Pulmonary artery endothelial cell (primary cell): ENCODE data around the gene EFNA3. TPM values are rescaled to one million over a fixed set of nuclear protein-coding genes. Genes with fewer than 3 reads are reported as not detected.

Source experiments
- DNase-seq: peaks from one replicate; pipeline ENCODE4 v3.0.0-alpha.2; 2011; ENCODE audit warnings: low read depth, low spot score
- total RNA-seq: library from RNA; depleted of rRNA; stranded (reverse); fragments of >200 nt; gene quantifications from 2 replicates; pipeline ENCODE4 v1.2.3, GENCODE V29; 2014

The EFNA3 gene
- total RNA-seq, 1 donor from 2014 or later: 1.9 TPM

DNA sequence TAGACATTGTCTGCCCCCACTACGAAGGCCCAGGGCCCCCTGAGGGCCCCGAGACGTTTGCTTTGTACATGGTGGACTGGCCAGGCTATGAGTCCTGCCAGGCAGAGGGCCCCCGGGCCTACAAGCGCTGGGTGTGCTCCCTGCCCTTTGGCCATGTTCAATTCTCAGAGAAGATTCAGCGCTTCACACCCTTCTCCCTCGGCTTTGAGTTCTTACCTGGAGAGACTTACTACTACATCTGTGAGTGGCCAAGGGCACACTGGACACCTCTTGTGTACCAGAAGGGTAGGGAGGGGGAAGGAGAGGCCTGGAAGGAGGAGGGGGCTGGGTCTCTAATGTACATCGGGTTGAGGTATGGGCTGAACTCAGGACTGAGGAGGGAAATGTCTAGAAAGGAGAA, 11.9 kb upstream of the EFNA3 start:
- DNase-seq: no peak

DNA sequence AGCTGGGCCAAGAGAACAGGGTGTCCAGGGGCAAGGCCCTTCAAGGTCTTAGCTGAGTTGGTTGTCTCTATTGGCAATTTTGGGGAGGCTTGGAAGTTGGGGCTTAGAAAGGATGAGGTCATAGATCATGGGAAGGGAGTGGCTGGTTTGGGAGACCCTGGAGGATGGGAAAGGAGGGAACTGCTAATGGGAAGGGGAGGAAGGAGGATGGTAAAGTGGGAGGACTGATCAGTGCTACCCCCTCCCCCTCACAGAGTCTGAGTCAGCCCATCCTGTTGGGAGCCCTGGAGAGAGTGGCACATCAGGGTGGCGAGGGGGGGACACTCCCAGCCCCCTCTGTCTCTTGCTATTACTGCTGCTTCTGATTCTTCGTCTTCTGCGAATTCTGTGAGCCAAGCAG, 10.0 kb upstream of the EFNA3 start:
- no peak for DNase-seq

DNA sequence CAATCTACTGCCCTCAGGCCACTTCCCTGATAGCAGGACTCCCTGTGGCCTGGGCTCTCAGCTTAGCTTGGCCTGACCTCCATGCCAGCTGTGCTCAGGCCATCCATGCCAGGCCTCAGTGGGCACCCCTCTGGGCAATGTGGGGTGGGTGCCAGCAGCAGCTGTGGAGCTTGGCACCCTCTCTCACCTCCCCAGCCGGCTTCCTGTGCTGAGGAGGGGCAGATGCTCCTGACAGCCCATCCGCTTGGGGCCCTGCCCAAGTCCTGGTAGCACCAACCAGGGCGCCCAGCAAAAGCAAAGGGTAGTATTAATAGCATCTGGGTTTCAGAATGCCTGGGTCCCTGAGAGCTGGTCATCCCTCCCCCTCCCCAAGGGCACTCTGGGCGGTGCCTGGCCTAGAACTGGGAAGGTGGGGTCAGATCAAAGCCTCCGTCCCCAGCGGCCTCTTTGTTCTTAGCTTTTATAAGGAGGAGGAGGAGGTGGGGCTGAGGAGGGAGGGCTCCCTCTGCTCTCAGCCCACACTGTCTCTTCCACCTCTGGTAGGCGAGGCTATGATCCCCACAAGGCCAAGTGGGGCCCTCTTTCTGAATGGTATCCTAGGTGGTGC, 9.0 kb upstream of the EFNA3 start:
- DNase-seq: no peak

DNA sequence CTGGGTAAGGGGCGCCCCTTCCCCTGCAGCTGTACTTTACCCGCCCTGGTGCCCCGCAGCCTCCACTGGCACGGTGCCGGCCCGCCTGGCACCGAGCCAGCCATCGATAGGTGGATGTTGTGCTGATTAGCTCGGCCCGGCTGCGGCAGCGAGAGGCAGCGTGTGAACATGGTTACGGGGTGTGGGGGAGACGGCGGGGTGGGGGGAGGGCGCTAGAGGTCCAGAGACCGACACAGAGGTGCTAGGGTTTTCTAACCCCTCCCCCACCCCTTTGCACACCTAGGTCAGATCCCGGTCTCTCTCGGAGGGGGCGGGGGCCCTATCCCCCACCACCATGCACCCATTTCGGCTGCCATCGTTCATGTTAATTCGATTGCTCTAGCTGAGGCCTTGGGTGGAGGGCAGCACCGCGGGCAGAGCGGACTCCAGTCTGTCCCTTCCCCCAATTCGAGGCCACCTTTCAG, 8.4 kb upstream of the EFNA3 start:
- no peak for DNase-seq

DNA sequence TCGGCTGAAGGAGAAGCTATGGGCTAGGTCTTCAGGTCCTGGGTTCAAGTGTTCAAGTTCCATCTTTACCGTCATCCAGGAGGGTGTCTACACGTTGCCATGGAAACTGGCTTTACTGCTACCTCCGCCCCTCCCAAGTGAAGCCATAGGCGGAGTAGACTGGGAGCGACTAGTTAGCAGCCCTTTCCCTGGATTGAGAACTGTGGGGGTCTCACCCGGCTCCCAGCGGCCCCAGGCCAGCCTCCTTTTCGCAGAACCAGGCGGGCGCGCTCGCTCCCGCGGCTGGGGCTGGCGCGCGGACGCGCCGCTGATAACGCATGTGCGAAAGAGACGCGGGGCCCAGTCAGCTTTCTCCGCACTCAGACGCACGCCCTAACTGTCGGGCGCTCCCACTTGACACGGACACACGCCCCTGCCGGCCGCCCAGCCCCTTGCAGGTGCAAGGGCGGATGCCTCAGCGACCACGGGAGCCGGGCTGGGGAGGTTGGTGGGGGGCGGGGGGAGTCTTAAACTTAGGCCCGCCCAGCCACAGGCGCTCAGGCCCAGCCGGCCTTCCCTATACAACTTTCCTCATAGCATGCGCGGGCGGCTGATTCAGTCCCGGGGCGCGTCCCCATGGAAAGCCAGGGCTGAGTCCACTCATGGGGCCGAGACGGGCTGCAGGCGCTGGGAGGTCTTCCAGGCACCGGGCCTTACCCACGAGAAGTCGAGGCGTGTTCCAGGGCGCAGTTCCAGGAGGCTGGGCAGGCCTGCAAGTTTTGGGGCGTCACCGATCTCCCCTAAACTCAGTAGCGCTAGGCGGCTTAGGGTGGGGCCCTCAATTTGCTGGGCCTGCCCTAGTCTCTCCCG, 7.7 kb upstream of the EFNA3 start:
- DNase-seq: no peak

DNA sequence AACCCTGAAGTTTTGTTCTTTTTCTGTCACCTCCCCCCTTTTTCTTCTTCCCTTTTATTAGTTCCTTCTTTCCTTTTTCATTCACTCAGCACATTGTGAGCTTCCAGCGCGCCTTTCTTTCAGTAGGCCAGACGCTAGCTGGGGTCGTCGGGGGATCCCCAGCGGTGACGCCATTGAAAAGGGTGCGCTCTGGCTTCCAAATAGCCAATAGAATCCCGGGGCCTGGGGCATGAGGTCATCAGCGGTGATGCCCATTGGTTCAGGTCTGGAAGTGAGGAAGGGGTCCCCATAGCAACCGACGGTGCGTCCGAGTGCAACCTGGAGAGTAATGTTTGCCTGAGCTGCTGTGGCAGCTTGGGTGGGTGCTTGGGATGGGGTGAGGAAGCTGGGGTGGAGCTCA, 6.9 kb upstream of the EFNA3 start:
- no peak for DNase-seq

DNA sequence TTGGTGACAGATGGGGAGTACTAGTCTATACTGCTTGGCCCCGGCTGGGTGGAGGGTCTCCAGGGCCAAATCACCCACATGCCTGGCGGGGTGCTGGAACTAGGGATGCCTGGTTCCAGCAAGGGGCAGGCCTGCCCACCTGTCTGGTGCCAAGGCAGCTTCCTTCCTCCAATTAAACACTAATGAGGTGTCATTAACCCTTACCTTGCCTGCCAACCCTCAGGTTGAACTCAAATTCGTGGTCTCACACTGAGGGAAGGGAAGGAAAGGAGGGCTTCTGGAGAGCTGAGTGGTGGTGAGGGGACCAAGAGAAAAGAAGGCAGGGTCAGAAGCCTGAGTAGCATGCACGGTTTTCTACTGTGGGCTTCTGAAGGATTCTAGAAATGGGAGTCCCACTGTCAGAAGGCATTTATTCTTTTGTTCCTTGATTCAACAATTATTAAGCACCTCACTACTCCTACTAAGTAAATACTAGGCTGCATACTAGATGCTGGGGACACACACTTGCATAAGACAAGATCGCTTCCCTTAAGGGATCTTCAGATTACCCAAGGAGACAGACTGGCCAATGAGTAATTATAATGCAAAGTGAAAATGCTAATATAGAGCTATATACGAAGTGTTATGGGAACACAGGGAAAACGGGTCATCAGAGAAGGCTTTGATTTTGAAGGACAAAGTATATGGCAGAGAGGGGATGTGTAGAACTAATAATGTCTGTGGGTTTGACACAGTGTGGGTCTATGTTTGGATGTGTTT, 5.9 kb upstream of the EFNA3 start:
- no peak for DNase-seq

DNA sequence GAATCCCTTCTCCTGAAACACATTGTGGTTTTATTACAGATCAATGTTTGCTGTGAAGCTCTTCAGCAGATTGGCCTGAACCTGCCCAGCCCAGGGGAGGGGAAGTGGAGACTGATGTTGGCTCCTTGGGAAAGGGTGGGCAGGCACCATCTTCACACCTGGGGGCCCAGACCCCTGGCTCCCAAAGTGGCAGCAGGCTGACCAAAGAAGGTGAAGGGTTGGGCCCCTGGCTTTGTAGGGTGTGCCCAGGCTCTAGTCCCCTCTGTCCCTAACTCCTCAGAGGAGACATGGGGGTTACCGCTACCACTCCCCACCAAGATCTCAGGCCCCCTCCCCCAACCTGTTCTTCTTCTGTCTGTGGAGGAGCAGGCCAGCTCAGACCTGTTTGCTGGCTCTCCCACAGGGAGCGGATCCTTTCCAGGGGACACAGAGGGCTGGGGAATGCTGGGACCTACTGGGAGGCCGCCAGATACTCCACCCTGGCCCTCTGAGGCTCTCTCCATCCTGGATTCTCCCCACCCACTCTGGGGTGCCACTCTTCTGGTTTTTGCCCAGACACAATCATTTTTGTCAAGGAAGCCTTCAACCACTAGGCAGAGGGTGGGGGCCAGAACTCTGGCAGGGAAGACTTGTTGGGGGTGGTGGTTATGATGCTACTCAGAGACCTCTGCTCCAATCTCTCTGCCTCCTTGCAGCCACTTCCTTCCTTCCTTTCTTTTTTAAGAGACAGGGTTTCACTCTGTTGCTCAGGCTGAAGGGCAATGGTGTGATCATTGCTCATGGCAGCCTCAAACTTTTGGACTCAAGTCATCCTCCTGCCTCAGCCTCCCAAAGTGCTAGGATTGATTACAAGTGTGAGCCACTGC, 5.0 kb upstream of the EFNA3 start:
- no peak for DNase-seq

DNA sequence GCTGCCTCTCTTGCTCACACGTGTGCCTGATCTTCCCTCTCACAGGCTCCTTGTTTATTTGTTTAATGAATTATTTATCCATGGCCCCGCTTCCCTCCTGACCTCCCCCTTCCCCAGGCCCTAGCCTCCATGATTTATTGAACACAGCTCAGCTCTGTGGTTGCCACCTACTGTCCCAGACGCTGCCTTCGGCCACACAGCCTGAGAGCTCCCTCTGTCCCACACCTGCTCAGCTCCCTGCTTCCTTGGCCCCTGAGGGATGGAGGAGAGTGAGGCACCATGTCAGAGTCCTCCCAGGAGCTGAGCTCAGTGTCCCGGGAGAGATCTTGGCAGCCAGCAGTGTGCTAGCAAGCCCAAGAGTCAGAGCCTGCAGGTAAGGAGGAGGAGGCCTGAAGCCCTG, 3.1 kb upstream of the EFNA3 start:
- no peak for DNase-seq

DNA sequence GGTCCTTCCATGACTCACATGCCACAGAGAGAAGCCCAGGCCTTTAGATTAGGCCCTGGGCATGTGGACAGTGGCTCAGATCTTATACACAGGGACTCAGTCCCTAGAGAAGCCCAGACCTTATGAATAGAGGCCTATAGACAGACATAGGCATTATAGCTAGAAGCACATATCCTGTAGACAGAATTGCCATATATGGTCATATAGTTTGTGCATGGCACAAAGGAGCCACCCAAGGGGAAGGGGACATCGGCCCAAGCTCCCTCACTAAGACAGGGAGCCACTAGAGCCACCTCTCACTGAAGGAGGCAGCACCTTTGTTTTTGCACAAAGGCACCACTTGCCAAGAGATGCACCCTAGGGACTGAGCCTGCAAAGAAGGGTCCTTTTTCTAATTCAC, 2.3 kb upstream of the EFNA3 start:
- DNase-seq: no peak

DNA sequence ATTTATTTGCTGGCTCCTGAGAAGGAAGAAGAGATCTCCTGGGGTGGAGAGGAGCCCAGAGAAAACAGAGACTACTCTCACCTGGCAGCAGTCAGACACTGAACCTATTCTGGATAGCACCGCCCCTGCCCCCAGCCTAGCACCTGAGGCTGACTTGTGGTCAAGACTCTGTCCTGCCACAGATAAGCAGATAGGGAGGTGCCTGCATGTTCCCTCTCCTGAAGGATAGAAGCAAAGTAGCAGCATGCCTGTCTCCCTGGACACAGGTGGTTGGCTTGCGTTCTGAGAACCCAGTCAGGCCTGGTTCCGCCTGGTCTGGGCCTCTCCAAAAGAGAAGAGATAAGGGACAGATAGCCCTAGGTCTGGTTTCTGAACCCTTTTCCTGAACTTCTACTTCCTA, 1.3 kb upstream of the EFNA3 start:
- DNase-seq: no peak

DNA sequence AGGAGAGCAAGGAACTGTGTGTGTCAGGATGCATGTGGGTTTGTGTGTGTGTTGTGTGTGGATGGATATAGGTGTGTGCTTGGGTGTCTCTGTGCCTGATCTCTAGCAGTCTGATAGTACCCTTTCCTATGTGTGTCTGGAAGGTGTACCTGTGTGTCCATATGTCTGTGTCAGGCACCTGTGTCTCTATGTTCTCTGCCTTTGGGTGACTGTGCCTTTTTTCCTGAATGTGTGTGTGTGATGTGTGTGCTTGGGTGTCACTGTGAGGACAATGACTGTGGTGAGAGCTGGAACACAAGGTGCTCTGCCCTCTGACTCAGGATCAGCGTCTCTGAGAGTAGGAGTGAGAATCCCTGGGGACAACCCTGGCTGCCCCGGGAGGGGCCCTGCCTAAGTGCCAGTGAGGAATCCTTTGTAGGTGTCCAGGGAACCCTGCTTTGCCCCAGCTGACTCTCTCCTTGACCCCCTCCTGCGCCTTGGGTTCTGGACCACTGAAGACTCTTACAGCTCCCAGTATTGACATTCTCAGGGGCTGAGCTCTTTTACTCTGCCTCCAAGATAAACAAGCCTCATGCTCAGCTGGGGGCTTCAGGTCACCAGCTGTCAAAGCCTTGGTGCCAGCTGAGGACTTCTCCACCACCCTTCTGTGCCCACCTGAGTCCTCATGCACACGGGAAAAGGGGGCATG, 735 bp upstream of the EFNA3 start:
- no peak for DNase-seq

DNA sequence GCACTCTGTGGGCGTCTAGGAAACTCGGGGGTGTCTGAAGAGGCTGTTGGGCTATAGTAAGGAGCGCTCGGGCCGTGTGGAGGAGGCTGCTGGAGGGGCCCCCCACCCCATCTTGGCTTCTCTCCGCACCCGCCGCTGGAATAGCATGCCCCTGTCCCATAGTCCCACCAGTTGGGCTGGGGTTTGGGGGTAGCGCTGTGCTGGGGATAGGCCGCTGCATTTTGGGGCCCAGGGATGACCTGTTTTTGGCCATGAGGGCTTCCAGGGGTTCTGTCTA, 511 bp downstream of the EFNA3 start:
- no peak for DNase-seq

DNA sequence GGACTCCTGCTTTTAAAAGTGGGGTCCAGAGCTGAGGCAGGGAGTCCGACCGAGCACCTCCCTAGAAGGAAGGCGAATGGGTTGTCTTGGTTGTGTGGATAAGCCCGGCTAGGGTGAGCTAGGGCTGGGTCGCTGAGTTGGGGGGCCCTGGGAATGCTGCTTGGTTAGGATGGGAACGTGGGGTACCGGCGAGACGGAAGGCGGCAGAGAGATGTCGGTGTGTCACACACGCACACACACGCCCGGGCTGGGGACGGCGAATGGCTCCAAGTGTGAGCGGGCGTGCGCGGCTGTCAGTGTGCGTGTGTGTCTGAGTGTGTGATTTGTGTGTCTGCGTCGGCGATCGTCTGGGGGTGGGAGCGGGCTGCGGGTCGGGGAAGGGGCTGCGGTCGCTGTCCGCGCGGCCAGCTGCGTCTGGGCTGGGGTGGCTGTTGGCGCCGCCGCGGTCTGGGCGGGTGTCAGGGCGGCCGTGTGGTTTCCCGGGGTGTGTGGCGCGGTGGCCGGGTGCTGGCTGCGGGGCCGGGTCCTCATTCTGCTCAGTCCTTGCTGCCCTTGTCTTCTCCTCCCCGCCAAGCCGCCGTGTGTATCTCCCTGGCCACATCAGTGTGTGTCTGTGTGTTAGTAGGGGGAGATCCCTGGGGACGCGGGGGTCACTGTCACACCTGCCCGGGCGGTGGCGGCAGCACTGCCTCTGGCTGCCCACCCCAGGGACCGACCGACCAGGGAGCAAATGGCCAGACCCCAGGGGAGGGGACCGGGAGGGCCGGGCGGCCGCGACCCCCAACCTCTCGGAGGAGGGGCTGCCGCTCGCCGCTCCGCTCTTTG, 1.1 kb downstream of the EFNA3 start:
- DNase-seq: no peak

DNA sequence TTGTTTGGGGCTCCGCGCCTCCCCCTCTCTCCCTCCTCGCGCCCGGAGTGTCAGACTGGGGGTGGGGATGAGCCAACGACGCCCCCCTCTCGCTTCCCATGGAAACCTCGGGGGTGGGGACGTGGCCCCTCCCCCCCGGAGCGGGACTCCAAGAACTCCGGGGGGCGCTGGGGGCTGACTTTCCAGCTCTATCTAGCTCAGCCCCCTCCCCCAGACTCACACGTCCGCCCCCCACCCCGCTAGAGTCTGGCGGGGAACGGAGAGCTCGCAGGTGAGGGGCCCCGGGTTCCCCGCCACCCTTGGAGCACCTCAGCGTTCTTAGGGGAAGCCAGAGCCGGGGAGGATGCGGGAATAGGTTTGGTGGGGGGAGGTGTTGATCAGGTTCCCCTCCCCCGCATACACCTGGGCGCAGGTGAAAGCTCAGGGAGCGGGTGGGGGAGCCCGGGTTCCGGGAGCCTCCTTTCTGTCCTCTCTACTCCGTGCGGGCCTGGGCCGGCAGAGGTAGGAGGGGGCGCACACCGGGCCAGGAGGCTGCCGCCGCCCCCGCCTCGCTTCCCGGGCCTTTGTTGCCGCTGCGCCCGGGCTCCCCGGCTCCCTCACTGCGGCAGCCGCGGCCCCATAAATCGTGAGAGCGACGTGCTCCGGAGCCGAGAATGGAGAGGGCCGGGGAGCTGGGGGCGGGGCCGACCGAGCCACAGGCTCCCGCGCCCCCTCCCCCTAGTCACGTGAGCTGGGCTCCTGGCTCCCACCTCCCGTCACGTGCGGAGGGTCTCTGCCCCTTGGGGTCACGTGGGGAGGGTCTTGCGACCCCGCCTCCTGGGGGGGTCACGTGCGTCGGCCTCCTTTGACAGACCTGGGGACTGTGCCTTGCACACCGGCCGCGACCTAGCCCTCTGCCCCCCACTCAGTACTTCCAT, 1.9 kb downstream of the EFNA3 start:
- DNase-seq: no peak

DNA sequence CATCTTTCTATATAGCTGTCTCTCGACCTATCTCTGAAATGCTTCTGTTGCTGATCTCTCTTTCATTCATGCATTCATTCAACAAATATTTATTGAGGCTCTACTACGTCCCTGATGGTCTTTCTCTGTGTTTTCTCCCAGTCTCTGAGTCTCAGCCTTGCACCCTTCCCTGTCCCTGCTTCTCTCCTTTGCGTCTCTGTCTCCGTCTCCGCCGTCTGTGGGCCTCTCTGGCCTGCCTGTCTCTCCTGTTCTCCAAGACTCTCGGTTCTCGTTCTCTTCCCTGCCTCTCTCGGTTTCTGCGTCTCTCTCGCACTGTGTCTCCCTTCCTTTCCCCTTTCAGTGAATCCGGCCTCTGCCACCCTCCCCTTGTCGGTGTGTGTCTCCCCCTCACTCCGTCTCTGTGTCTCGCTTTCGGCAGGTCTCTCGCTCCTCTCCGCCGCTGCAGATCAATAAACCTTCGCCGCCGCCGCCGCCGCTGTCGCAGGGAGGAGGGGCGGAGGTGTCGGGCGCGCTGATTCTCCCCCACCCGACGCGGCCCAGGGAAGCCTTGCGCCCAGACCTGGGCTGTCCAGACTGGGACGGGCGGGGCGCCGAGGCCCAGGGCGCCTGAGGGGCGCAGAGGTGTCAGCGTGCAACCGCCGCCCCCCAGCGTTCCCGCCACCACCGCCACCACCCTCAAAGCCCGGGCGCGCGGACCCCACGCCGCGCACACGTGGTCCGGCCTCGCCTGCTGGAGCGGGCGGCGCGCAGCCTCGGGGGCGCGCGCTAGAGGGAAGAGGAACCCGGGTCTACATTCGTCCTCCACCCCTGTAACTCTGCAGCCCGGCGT, 3.0 kb downstream of the EFNA3 start:
- no peak for DNase-seq

DNA sequence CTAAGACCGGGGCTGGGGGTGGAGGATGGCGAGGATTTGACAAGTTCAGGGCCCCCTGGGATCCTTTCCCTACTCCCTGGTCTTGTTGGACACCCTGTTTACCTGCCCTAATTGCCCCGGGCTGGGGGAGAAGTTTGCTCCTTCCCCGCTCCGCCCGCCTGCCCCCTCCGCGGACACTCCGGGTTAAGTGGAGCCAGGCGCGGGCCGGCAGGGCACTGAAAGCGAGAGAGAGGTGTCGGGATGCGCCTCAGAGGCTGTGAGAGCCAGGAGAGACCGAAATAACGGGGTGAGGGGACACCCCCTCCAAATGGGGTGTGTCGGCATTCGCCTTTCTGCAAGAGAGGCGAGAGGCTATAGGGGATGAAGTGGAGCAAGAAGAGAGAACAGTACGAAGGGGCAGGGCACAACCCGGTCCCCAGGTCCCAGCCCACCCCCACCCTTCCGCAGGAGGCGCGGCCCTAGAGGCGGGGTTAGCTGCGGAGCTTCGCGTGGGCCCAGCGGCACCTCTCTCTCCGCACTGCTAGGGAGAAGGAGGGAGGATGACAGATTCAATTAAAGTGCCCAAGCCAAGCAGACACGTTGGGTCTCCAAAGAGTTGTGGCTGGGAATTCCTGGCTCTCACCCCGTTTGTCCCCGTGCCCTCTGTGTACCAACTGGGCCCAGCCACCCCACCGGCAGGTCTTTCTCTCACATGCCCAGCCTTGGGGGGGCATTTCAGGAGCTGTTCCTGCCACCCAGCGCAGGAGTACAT, 3.8 kb downstream of the EFNA3 start:
- DNase-seq: no peak
